H1 (cell line): ENCODE results near the gene ARHGAP6. TPM values are rescaled to one million over a fixed set of nuclear protein-coding genes. Genes with fewer than 3 reads are reported as not detected.

Experiments used
- CTCF ChIA-PET: fragments of 300-600 bp; sonication (Branson Sonifier 250); formaldehyde crosslinking; loops from one replicate; lab custom pipeline; 2021; ENCODE audit not compliant: partially characterized antibody; lab: Charles Lee
- POLR2A ChIA-PET: fragments of 300-600 bp; sonication (Branson Sonifier 250); formaldehyde crosslinking; loops from one replicate; lab custom pipeline; 2021; ENCODE audit warnings: inconsistent platforms; ENCODE audit not compliant: partially characterized antibody; lab: Charles Lee
- DNase-seq, 2 experiments: peaks; one replicate each; pipeline versions ENCODE4 v3.0.0 to v3.0.0-alpha.2; 2010 to 2022; ENCODE audit warnings: low spot score in 2 of 2, low read depth in 1 of 2, mixed read lengths in 1 of 2
- FAIRE-seq: peaks from 2 replicates; lab custom pipeline; 2011; peaks lifted over from hg19 to GRCh38; lab: Jason Lieb, UNC
- H2AFZ ChIP-seq: 2 replicates; pipeline ENCODE4 v1.8.1; 2012; ENCODE audit warnings: low read length, inconsistent platforms
- H2AK5ac ChIP-seq: 2 replicates; pipeline ENCODE4 v1.6.1; 2013; ENCODE audit warnings: low read depth, low read length
- H2BK120ac ChIP-seq: replicated peaks from 2 replicates; pipeline ENCODE3; 2013; ENCODE audit warnings: low read depth, low read length, inconsistent platforms
- H2BK12ac ChIP-seq: 2 replicates; pipeline ENCODE4 v1.6.1; 2013; ENCODE audit warnings: low read depth, low read length
- H2BK15ac ChIP-seq: 2 replicates; pipeline ENCODE4 v1.6.1; 2013; ENCODE audit warnings: low read length
- H2BK20ac ChIP-seq: 2 replicates; pipeline ENCODE4 v1.6.1; 2013; ENCODE audit warnings: low read length
- H2BK5ac ChIP-seq: 2 replicates; pipeline ENCODE4 v1.6.1; 2013; ENCODE audit warnings: low read depth, low read length
- H3K14ac ChIP-seq: 2 replicates; pipeline ENCODE4 v1.6.1; 2013; ENCODE audit warnings: inconsistent platforms; ENCODE audit not compliant: insufficient read length
- H3K18ac ChIP-seq: 2 replicates; pipeline ENCODE4 v1.6.1; 2013; ENCODE audit warnings: low read length; ENCODE audit errors: extremely low read depth
- H3K23ac ChIP-seq: 2 replicates; pipeline ENCODE4 v1.6.1; 2013; ENCODE audit warnings: inconsistent platforms; ENCODE audit not compliant: insufficient read length
- H3K23me2 ChIP-seq: 2 replicates; pipeline ENCODE4 v1.6.1; 2013; ENCODE audit warnings: low read depth, low read length
- H3K27ac ChIP-seq: 2 replicates; pipeline ENCODE4 v1.6.1; 2011; ENCODE audit warnings: low read depth, low read length, inconsistent platforms
- H3K27me3 ChIP-seq, 4 experiments: replicated peaks in 1 of 4; 1 replicate in 1 of 4; 2 replicates in 3 of 4; pipeline versions ENCODE4 v1.6.1 to v1.8.1; 2011 to 2013; ENCODE audit warnings: low read length in 3 of 4, mild to moderate bottlenecking in 3 of 4, inconsistent platforms in 2 of 4, mixed read lengths in 2 of 4, moderate library complexity in 1 of 4; ENCODE audit not compliant: control insufficient read depth in 3 of 4, insufficient read depth in 3 of 4; ENCODE audit errors: extremely low read depth in 1 of 4
- H3K36me3 ChIP-seq, 4 experiments: 2 replicates each; pipeline versions ENCODE4 v1.6.1 to v1.8.1; 2011 to 2013; ENCODE audit warnings: mild to moderate bottlenecking in 4 of 4, low read length in 3 of 4, moderate library complexity in 2 of 4, control low read depth in 1 of 4, inconsistent platforms in 1 of 4; ENCODE audit not compliant: insufficient read depth in 4 of 4, control insufficient read depth in 2 of 4
- H3K4ac ChIP-seq: replicated peaks from 2 replicates; pipeline ENCODE3; 2013; ENCODE audit warnings: low read length, low read depth, mixed read lengths, inconsistent platforms; ENCODE audit not compliant: insufficient read length
- H3K4me1 ChIP-seq, 4 experiments: replicated peaks in 1 of 4; 1 replicate in 1 of 4; 2 replicates in 3 of 4; pipeline versions ENCODE4 v1.6.1 to v1.8.1; 2011 to 2013; ENCODE audit warnings: low read length in 3 of 4, inconsistent platforms in 2 of 4, mixed read lengths in 1 of 4; ENCODE audit not compliant: insufficient read depth in 4 of 4, control insufficient read depth in 3 of 4
- H3K4me2 ChIP-seq, 2 experiments: 2 replicates each; pipeline versions ENCODE4 v1.6.1 to v1.8.1; 2011 to 2013; ENCODE audit warnings: low read depth in 2 of 2, low read length in 2 of 2, control low read depth in 1 of 2, inconsistent platforms in 1 of 2, mild to moderate bottlenecking in 1 of 2; ENCODE audit not compliant: insufficient read depth in 1 of 2
- H3K4me3 ChIP-seq, 4 experiments: fragments of 200-600, 300-600 bp in 1 of 4; sonication (generic), shearing (Covaris generic), sonication (Bioruptor Twin) in 1 of 4; 2 replicates each; pipeline versions ENCODE4 v1.5.1 to v1.8.1; 2011 to 2016; ENCODE audit warnings: low read length in 4 of 4, low read depth in 3 of 4, control low read depth in 2 of 4, inconsistent platforms in 2 of 4, mild to moderate bottlenecking in 2 of 4, mixed read lengths in 1 of 4, moderate library complexity in 1 of 4; ENCODE audit not compliant: insufficient read depth in 2 of 4; ENCODE audit errors: extremely low read depth in 1 of 4
- H3K56ac ChIP-seq: replicated peaks from 2 replicates; pipeline ENCODE3; 2013; ENCODE audit warnings: low read depth, mild to moderate bottlenecking, mixed read lengths, low read length, inconsistent platforms; ENCODE audit not compliant: insufficient read length
- H3K79me1 ChIP-seq: 2 replicates; pipeline ENCODE4 v1.6.1; 2013; ENCODE audit warnings: low read depth, low read length, control low read depth
- H3K79me2 ChIP-seq, 2 experiments: 2 replicates each; pipeline versions ENCODE4 v1.6.1 to v1.8.1; 2012 to 2013; ENCODE audit warnings: low read length in 2 of 2, mild to moderate bottlenecking in 2 of 2, inconsistent platforms in 1 of 2; ENCODE audit not compliant: insufficient read depth in 2 of 2, control insufficient read depth in 1 of 2
- H3K9ac ChIP-seq, 4 experiments: replicated peaks in 1 of 4; 1 replicate in 1 of 4; 2 replicates in 3 of 4; pipeline versions ENCODE4 v1.6.1 to v1.8.1; 2011 to 2013; ENCODE audit warnings: low read depth in 3 of 4, low read length in 3 of 4, control low read depth in 2 of 4, mild to moderate bottlenecking in 2 of 4, moderate library complexity in 2 of 4, inconsistent platforms in 1 of 4; ENCODE audit errors: extremely low read depth in 1 of 4
- H3K9me3 ChIP-seq, 2 experiments: 2 replicates each; pipeline versions ENCODE4 v1.6.1 to v1.8.1; 2012 to 2013; ENCODE audit warnings: mild to moderate bottlenecking in 2 of 2, moderate library complexity in 2 of 2, control low read depth in 1 of 2, inconsistent platforms in 1 of 2, low read depth in 1 of 2, low read length in 1 of 2, mixed read lengths in 1 of 2; ENCODE audit not compliant: insufficient read depth in 2 of 2
- H4K20me1 ChIP-seq, 2 experiments: replicated peaks in 1 of 2; 2 replicates each; pipeline versions ENCODE3 to v1.8.1; 2011 to 2013; ENCODE audit warnings: inconsistent platforms in 2 of 2, low read length in 2 of 2, mild to moderate bottlenecking in 1 of 2; ENCODE audit not compliant: insufficient read depth in 2 of 2, control insufficient read depth in 1 of 2
- H4K5ac ChIP-seq: 2 replicates; pipeline ENCODE4 v1.6.1; 2013; ENCODE audit warnings: low read length, low read depth, mixed read lengths, inconsistent platforms; ENCODE audit not compliant: insufficient read length
- H4K8ac ChIP-seq: 2 replicates; pipeline ENCODE4 v1.8.0; 2013; ENCODE audit warnings: mild to moderate bottlenecking, moderate library complexity, low read length, inconsistent platforms; ENCODE audit not compliant: insufficient read depth; ENCODE audit errors: extremely low read depth
- H4K91ac ChIP-seq: replicated peaks from 2 replicates; pipeline ENCODE3; 2013; ENCODE audit warnings: low read length, mixed read lengths, inconsistent platforms; ENCODE audit not compliant: insufficient read length
- FOSL1 ChIP-seq: IDR thresholded peaks from 2 replicates; pipeline ENCODE4 v1.6.1; 2011; ENCODE audit warnings: mild to moderate bottlenecking, low read depth, low read length, moderate library complexity; ENCODE audit not compliant: insufficient read depth
- GTF2F1 ChIP-seq: IDR thresholded peaks from 2 replicates; pipeline ENCODE4 v1.6.1; 2012; ENCODE audit warnings: low read depth, low read length, improper control_type of control experiment, borderline replicate concordance
- JUN ChIP-seq: IDR thresholded peaks from 2 replicates; pipeline ENCODE4 v1.6.1; 2011; ENCODE audit warnings: low read depth, mild to moderate bottlenecking, improper control_type of control experiment, low read length
- KDM5A ChIP-seq: fragments of 200-600 bp; IDR thresholded peaks from 2 replicates; pipeline ENCODE4 v1.7.1; 2012; ENCODE audit warnings: mild to moderate bottlenecking, low read length, inconsistent platforms, mixed read lengths
- RBBP5 ChIP-seq: IDR thresholded peaks from 2 replicates; pipeline ENCODE4 v1.7.1; 2012; ENCODE audit warnings: low read depth, mild to moderate bottlenecking, inconsistent platforms, low read length, moderate library complexity, borderline replicate concordance
- SIRT6 ChIP-seq: IDR thresholded peaks from one replicate; pipeline ENCODE4 v1.7.1; 2012; ENCODE audit warnings: low read length, inconsistent platforms
- SP2 ChIP-seq: IDR thresholded peaks from 2 replicates; pipeline ENCODE4 v1.6.1; 2012; ENCODE audit warnings: mild to moderate bottlenecking, low read length, inconsistent platforms
- SUZ12 ChIP-seq: fragments of 200-600 bp; sonication (generic); IDR thresholded peaks from 2 replicates; pipeline ENCODE4 v1.6.1; 2012; ENCODE audit warnings: mild to moderate bottlenecking, inconsistent platforms, low read length, moderate library complexity, mixed read lengths
- TAF1 ChIP-seq: IDR thresholded peaks from 2 replicates; pipeline ENCODE4 v1.6.1; 2011; ENCODE audit warnings: mild to moderate bottlenecking, low read depth, low read length
- USF2 ChIP-seq: IDR thresholded peaks from 2 replicates; pipeline ENCODE4 v1.6.1; 2011; ENCODE audit warnings: low read length, improper control_type of control experiment
- WGBS, 2 experiments: shearing (Covaris generic) in 1 of 2; methylation state at CpG; one replicate each; pipeline versions ENCODE4 v1.1.6 to v1.1.7; 2013 to 2015; ENCODE audit warnings: low lambda C conversion rate in 2 of 2, mixed read lengths in 2 of 2, inconsistent platforms in 1 of 2, low coverage in 1 of 2, missing lambda C conversion rate in 1 of 2; ENCODE audit not compliant: insufficient replicate concordance in 2 of 2, insufficient coverage in 1 of 2, insufficient read length in 1 of 2; ENCODE audit errors: extremely low coverage in 1 of 2, missing lambda C conversion rate in 1 of 2; 5-methylcytosine and 5-hydroxymethylcytosine counted together
- polyA plus RNA-seq, 7 experiments: library from polyadenylated mRNA; depleted of rRNA in 3 of 7; stranded (reverse) in 5 of 7; unstranded in 2 of 7; fragments of >200 nt in 5 of 7; fragments of 200-250 nt in 2 of 7; gene quantifications; 1 replicate in 5 of 7; 2 replicates in 1 of 7; 4 replicates in 1 of 7; pipeline versions ENCODE4 v1.2.1 to v1.2.3, GENCODE V29; 2011 to 2013; ENCODE audit warnings: missing spikeins in 2 of 7, mixed read lengths in 2 of 7
- total RNA-seq: library from RNA; stranded (reverse); fragmentation: NEBNext Ultra II Directional; extraction: Animal tissue kit (Norgen Biotek cat#: 25700); gene quantifications from 2 replicates; pipeline ENCODE4 v1.2.1, GENCODE V29; 2021
- TF ChIP-seq, protein P1 (sequence below): IDR thresholded peaks from 2 replicates; pipeline ENCODE4 v1.6.1; 2012; ENCODE audit warnings: inconsistent platforms

ARHGAP6 gene
- total and polyA plus RNA-seq, 2 of the 8 experiments (the other 6 are each of a cell fraction or from before 2014, with no cell fraction given) = 0.35 to 0.82 TPM

DNA sequence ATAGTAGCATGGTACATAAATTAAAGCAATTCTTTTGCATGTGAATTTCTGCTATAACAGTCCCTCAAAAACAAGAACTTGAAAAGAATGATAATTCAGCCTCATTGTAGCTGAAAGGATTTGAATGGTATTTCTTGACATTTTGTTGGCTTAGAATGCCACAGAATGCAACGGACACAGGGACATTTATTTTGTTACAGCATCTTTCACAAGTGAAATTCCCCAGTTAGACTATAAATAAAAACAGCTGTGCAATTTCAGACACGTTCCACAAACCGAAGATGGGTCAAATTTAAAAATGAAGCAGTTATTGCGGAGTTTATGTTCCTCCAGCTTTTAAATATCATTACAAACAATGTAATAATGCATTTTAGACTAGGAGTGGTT lies 455.3 kb downstream of the ARHGAP6 start:
- H3K79me1 ChIP-seq = no peaks in the 10 kb centered on the region
- no peaks in the 10 kb centered on the region; a peak in 1 of 7 replicates for H3K4me1 ChIP-seq
- no peak overlapping the region for H3K23ac ChIP-seq
- no peak overlapping the region for H2BK20ac ChIP-seq
- DNase-seq (no peak), FAIRE-seq (no peak)
- no peak overlapping the region for H3K4ac ChIP-seq
- H3K4me2 ChIP-seq = no peak overlapping the region
- no peaks in the 10 kb centered on the region for H3K36me3 ChIP-seq
- no peak overlapping the region for H3K9ac ChIP-seq
- no peak overlapping the region for H4K5ac ChIP-seq
- H3K14ac ChIP-seq = no peak overlapping the region
- ChIA-PET POLR2A (no interaction called here), CTCF (no interaction called here)
- H3K9me3 ChIP-seq = no peaks in the 10 kb centered on the region
- no peak overlapping the region for H3K27ac ChIP-seq
- H3K56ac ChIP-seq = no peak overlapping the region
- no peak overlapping the region for H2BK5ac ChIP-seq
- no peaks in the 10 kb centered on the region for H3K27me3 ChIP-seq
- H3K18ac ChIP-seq = no peak overlapping the region
- H2BK15ac ChIP-seq = no peak overlapping the region
- no peak overlapping the region for H2BK12ac ChIP-seq
- H3K4me3 ChIP-seq = no peak overlapping the region
- H2AFZ ChIP-seq = no peak overlapping the region
- H4K8ac ChIP-seq = no peak overlapping the region
- TF ChIP-seq SP2 (no peak), JUN (no peak), KDM5A (no peak), GTF2F1 (no peak), SUZ12 (no peak), SIRT6 (no peak), USF2 (no peak), FOSL1 (no peak), RBBP5 (no peak), TAF1 (no peak)
- TF ChIP-seq, protein P1, sequence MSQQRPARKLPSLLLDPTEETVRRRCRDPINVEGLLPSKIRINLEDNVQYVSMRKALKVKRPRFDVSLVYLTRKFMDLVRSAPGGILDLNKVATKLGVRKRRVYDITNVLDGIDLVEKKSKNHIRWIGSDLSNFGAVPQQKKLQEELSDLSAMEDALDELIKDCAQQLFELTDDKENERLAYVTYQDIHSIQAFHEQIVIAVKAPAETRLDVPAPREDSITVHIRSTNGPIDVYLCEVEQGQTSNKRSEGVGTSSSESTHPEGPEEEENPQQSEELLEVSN = no peak
- no peak overlapping the region for H4K91ac ChIP-seq
- H2BK120ac ChIP-seq = no peak overlapping the region
- no peak overlapping the region for H2AK5ac ChIP-seq
- H3K79me2 ChIP-seq = no peaks in the 10 kb centered on the region
- WGBS, 2 experiments = 85% methylated on average over 3 of the region's 4 CpGs; no CpG with 5 or more reads in 1 of the 2 experiments
- no peaks in the 10 kb centered on the region for H3K23me2 ChIP-seq
- H4K20me1 ChIP-seq = no peaks in the 10 kb centered on the region
